Fibroblast of villous mesenchyme (primary cell): ENCODE measurements around the gene ZNF326. TPM values are rescaled to one million over a fixed set of nuclear protein-coding genes. Genes with fewer than 3 reads are reported as not detected.

ENCODE experiments used
- DNase-seq: peaks from one replicate; pipeline ENCODE4 v3.0.0-alpha.2; 2010; ENCODE audit warnings: low read depth
- H3K4me3 ChIP-seq: 2 replicates; pipeline ENCODE4 v1.5.1; 2011; ENCODE audit warnings: low read depth, mild to moderate bottlenecking, low read length
- CTCF ChIP-seq: IDR thresholded peaks from 2 replicates; pipeline ENCODE4 v1.5.1; 2012; ENCODE audit warnings: low read depth, mild to moderate bottlenecking, low read length; ENCODE audit not compliant: insufficient read depth
- total RNA-seq: library from RNA; depleted of rRNA; stranded (reverse); fragments of >200 nt; gene quantifications from 2 replicates; pipeline ENCODE4 v1.2.3, GENCODE V29; 2012

Gene ZNF326
- total RNA-seq, 1 donor: 12.1 TPM

GRCh38 chr1:89989099-89989498, 5.8 kb upstream of the ZNF326 start:
- TF ChIP-seq CTCF: no peak
- no peak for DNase-seq
- no peak overlapping the region for H3K4me3 ChIP-seq

GRCh38 chr1:89989799-89990198, 5.1 kb upstream of the ZNF326 start:
- no peak for DNase-seq
- TF ChIP-seq CTCF: no peak
- H3K4me3 ChIP-seq: no peak overlapping the region

GRCh38 chr1:89990976-89991831, 3.7 kb upstream of the ZNF326 start:
- DNase-seq: peak; percentile 25
- no peak for TF ChIP-seq CTCF
- no peak overlapping the region for H3K4me3 ChIP-seq

GRCh38 chr1:89993541-89993940, 1.4 kb upstream of the ZNF326 start:
- DNase-seq: no peak
- TF ChIP-seq CTCF: no peak
- H3K4me3 ChIP-seq: no peak overlapping the region

GRCh38 chr1:89994231-89994804, 592 bp upstream of the ZNF326 start:
- no peak for TF ChIP-seq CTCF
- H3K4me3 ChIP-seq: peak overlapping the region; percentile 72

GRCh38 chr1:89995598-89996449, 914 bp downstream of the ZNF326 start:
- TF ChIP-seq CTCF: no peak
- peak; percentile 67 for DNase-seq
- peak overlapping the region; percentile 72 for H3K4me3 ChIP-seq

More at GRCh38 chr1:89994231-89994804, 592 bp upstream of the ZNF326 start:
- no peak for DNase-seq
